ENCODE data around the gene MATCAP1. TPM values are rescaled to one million over a fixed set of nuclear protein-coding genes. Genes with fewer than 3 reads are reported as not detected.

MATCAP1 gene
- total RNA-seq, 1 experiment from 2014 or later, result 40.8 TPM

- TF ChIP-seq ZBTB43 (CRISPR knock-in tag; IDR thresholded peaks at IDR 0.05) (peak; percentile 82), ZNF232 (CRISPR knock-in tag; IDR thresholded peaks at IDR 0.05) (peak; percentile 73; the same call in 1 of the 2 replicates), SP1 (CRISPR knock-in tag; conservative IDR thresholded peaks at IDR 0.05) (peak; percentile 74), TEAD1 (CRISPR knock-in tag; IDR thresholded peaks at IDR 0.05) (no peak), MYBL2 (CRISPR knock-in tag; IDR thresholded peaks at IDR 0.05) (peak; percentile 63; the same call in 1 of the 2 replicates), NR3C1 (CRISPR knock-in tag; conservative IDR thresholded peaks at IDR 0.05; ENCODE audit: low read depth) (no peak), FOXP1 (CRISPR knock-in tag; IDR thresholded peaks at IDR 0.05; ENCODE audit: borderline replicate concordance) (peak; percentile 77)
These were observed 9.7 kb downstream of the MATCAP1 start (continued) for GRCh38 chr16:67173808-67174705.

DNA sequence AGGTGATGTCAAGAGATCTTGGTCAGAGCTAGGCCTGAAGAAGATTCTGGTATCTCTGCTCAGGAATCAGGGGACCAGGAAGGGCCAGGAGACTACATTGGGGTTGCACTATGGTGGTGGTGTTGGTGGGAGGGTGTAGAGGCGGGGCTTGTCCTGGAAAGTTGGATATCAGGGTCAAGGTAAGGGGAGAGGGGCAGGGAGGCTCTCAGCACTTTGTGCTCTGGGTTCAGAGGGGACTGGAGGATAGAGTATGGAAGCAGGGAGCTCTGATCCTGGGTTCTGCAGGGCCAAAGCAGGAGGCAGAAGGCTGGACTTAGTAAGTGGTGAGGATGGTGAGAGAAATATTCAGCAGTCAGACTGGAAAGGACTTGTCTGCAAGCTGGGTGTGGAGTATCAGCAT is 10.4 kb downstream of the MATCAP1 start:
- H3K4me3 Mint-ChIP-seq, result peak overlapping the region; percentile 84
- H3K9me3 Mint-ChIP-seq, result no peaks in the 10 kb centered on the region
- no peak overlapping the region for H3K27ac Mint-ChIP-seq
- TF ChIP-seq, protein P1, sequence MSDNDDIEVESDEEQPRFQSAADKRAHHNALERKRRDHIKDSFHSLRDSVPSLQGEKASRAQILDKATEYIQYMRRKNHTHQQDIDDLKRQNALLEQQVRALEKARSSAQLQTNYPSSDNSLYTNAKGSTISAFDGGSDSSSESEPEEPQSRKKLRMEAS (CRISPR knock-in tag; IDR thresholded peaks at IDR 0.05), result no peak
- TF ChIP-seq SP1 (CRISPR knock-in tag; conservative IDR thresholded peaks at IDR 0.05) (no peak), PRDM15 (CRISPR knock-in tag; IDR thresholded peaks at IDR 0.05) (no peak), SMAD4 (CRISPR knock-in tag; IDR thresholded peaks at IDR 0.05) (no peak), ESRRA (CRISPR knock-in tag; IDR thresholded peaks at IDR 0.05; ENCODE audit: borderline replicate concordance) (no peak), NR1H2 (CRISPR knock-in tag; IDR thresholded peaks at IDR 0.05) (no peak)
- peaks cover 3% of the 10 kb centered on the region; the same call in 1 of the 2 replicates for H3K36me3 Mint-ChIP-seq
- no peak for DNase-seq (ENCODE audit: low spot score)
- ChIA-PET POLR2A (interaction anchor here (1.3 to 1.4 kb wide), 2 partner anchors 11 to 53 kb away, joined by 3 read pairs; partner anchors contain the start of gene TMEM208), CTCF (interaction anchor here (2.2 to 15.6 kb wide), 4 partner anchors 12 to 156 kb away, joined by 6 to 386 read pairs (median 22); partner anchors contain the start of genes B3GNT9, ELMO3, FBXL8 and TRADD)
- H3K4me1 Mint-ChIP-seq, result peaks cover 36% of the 10 kb centered on the region
- ATAC-seq, result no peak
- H3K27me3 Mint-ChIP-seq (ENCODE audit: low read depth), result peaks cover 91% of the 10 kb centered on the region

DNA sequence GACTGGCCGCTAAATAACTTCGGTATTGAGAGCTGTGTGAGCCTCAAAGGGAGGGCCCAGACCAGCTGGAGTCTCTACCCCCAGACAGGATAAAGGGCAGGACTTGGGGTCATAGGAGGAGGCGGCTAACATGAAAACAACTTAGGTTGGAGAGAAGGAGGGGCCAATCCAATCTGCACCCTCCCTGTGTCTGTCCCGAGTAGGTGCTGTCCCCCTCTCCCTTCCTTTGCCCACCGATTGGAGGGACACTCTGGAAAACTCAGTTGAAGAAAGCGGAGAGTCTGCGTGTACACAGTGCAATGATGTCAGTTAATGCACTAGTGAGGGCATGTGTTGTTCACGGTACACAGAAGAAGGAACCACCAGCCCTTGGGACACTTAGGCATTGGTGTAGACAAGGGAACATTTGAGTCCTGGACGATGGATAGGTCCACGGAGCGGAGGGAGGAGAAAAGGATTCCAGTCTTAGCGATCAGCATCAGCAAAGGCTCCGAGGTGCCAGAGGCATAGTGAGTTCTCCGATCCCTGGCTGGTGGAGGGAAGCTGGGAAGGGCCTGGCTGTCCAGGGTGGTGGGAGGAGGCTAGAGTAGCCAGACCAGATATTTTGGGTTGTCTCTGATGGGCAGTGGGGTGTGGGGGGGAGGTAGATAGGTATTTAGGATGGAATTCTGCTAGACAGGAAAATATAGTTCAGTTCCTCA is 12.7 kb downstream of the MATCAP1 start:
- ATAC-seq, result peak; percentile 1; the same call in 1 of the 2 replicates
- DNase-seq (ENCODE audit: low spot score), result no peak
- Mint-ChIP-seq H3K27me3 (ENCODE audit: low read depth) (peaks cover 95% of the 10 kb centered on the region), H3K9me3 (no peaks in the 10 kb centered on the region), H3K27ac (no peak overlapping the region), H3K4me1 (peaks cover 40% of the 10 kb centered on the region), H3K36me3 (no peaks in the 10 kb centered on the region), H3K4me3 (peak overlapping the region; percentile 75)
- ChIA-PET CTCF (interaction anchor here (0.6 to 15.6 kb wide), 21 partner anchors 7 to 275 kb away, joined by 3 to 386 read pairs (median 6); partner anchors contain the start of genes B3GNT9, CES3, ELMO3 and EXOC3L1), POLR2A (interaction anchor here (0.5 to 2.5 kb wide), 4 partner anchors 10 to 210 kb away, joined by 3 to 9 read pairs (median 6); partner anchors contain the start of genes CES3, FBXL8 and TRADD)
- TF ChIP-seq, protein P1 (CRISPR knock-in tag; IDR thresholded peaks at IDR 0.05), result peak; percentile 10; the same call in 1 of the 2 replicates
- TF ChIP-seq GABPB1 (CRISPR knock-in tag; IDR thresholded peaks at IDR 0.05), result no peak; the same call in 1 of the 2 replicates
- no peak for TF ChIP-seq FOXP1 (CRISPR knock-in tag; IDR thresholded peaks at IDR 0.05; ENCODE audit: borderline replicate concordance)
- TF ChIP-seq, protein P2, sequence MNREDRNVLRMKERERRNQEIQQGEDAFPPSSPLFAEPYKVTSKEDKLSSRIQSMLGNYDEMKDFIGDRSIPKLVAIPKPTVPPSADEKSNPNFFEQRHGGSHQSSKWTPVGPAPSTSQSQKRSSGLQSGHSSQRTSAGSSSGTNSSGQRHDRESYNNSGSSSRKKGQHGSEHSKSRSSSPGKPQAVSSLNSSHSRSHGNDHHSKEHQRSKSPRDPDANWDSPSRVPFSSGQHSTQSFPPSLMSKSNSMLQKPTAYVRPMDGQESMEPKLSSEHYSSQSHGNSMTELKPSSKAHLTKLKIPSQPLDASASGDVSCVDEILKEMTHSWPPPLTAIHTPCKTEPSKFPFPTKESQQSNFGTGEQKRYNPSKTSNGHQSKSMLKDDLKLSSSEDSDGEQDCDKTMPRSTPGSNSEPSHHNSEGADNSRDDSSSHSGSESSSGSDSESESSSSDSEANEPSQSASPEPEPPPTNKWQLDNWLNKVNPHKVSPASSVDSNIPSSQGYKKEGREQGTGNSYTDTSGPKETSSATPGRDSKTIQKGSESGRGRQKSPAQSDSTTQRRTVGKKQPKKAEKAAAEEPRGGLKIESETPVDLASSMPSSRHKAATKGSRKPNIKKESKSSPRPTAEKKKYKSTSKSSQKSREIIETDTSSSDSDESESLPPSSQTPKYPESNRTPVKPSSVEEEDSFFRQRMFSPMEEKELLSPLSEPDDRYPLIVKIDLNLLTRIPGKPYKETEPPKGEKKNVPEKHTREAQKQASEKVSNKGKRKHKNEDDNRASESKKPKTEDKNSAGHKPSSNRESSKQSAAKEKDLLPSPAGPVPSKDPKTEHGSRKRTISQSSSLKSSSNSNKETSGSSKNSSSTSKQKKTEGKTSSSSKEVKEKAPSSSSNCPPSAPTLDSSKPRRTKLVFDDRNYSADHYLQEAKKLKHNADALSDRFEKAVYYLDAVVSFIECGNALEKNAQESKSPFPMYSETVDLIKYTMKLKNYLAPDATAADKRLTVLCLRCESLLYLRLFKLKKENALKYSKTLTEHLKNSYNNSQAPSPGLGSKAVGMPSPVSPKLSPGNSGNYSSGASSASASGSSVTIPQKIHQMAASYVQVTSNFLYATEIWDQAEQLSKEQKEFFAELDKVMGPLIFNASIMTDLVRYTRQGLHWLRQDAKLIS (CRISPR knock-in tag; IDR thresholded peaks at IDR 0.05; ENCODE audit: borderline replicate concordance), result no peak
- TF ChIP-seq, protein P3, sequence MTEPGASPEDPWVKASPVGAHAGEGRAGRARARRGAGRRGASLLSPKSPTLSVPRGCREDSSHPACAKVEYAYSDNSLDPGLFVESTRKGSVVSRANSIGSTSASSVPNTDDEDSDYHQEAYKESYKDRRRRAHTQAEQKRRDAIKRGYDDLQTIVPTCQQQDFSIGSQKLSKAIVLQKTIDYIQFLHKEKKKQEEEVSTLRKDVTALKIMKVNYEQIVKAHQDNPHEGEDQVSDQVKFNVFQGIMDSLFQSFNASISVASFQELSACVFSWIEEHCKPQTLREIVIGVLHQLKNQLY (CRISPR knock-in tag; IDR thresholded peaks at IDR 0.05), result no peak
- no peak for TF ChIP-seq ZSCAN18 (CRISPR knock-in tag; IDR thresholded peaks at IDR 0.05)
- 0 out of 2 replicates have a peak, but pooled peaks have one; percentile 17 for TF ChIP-seq SP1 (CRISPR knock-in tag; conservative IDR thresholded peaks at IDR 0.05)

Data from WTC11 (cell line).